ENCODE results near the gene XKR7. TPM values are rescaled to one million over a fixed set of nuclear protein-coding genes. Genes with fewer than 3 reads are reported as not detected.
"Not testable (repeated sequence)": the region's sequence is repeated elsewhere in the genome, so short reads cannot be mapped to it uniquely, and the experiment has no call there.

XKR7 gene
- total and polyA plus RNA-seq, 2 donors: under 0.01 to 0.02 TPM

DNA sequence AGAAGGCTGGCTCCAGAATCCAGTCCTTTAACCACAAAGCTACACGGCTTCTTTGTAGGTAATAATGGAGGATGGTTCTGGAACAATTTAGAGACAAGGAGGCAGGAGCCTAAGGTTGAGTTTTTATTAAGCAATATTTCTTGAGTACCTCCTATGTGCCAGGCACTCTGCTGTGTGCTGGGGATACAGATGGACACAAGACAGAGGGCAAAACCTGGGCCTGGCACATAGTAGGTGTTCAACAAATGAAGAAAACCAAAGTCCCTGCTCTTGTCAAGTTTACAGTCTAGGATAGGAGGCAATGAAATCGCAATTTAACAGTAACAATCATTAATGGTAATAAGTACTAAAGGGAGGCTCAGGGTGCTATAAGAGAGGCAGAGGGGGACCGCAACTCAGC, 59.7 kb downstream of the XKR7 start:
- Histone ChIP-seq H3K36me3 (ENCODE audit: control insufficient read depth in 2 of 2, insufficient read depth in 2 of 2, low read length in 1 of 2) (no peaks in the 10 kb centered on the region), H3K9me3 (ENCODE audit: control insufficient read depth in 2 of 2, insufficient read depth in 1 of 2, low read length in 1 of 2) (no peaks in the 10 kb centered on the region), H3K4me1 (ENCODE audit: control insufficient read depth in 2 of 2, insufficient read depth in 2 of 2, low read length in 2 of 2) (peaks cover 0 to 4% of the 10 kb centered on the region in 2 donors), H3K4me3 (ENCODE audit: low read length in 2 of 2) (no peak overlapping the region), H3K27me3 (ENCODE audit: control insufficient read depth in 2 of 2, insufficient read depth in 1 of 2, low read length in 1 of 2) (peaks cover 0 to 35% of the 10 kb centered on the region in 2 donors), H3K27ac (ENCODE audit: low read depth in 1 of 2, low read length in 1 of 2) (no peak overlapping the region)
- DNase-seq (ENCODE audit: low read depth in 6 of 9, low spot score in 9 of 9): no peak
- 97% methylated on average over 3 of the region's 3 CpGs for WGBS

DNA sequence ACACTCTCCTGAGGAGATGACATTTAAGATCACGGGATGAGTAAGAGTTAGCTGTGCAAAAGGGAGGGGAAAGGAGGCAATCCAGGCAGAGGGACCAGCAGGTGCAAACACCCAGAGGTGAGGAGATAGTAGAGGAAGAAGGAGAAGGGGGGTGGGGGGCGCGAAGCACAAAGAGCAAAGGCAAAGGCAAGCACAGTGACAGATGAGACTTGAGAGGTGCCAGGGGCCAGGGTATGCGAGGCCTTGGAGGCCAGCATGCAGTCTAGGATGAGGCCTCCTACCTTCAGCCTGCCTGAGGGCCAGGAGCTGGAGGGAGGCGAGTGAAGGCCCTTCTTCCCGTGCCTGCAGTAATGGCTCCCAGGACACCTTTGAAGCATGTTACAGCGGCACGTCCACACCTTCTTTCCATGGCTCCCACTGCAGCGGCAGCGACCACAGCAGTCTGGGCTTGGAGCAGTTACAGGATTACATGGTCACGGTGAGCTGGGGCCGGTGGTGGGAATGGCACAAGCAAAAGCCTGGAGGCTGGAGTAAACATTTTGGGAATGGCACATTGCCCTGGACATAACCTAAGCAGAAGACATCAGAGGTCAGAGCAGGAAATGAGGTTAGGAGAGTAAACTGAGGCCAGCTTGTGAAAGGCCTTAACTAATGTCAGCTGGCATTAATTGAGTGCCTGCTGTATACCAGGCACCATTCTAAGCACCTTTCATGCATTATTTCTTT, 60.9 kb downstream of the XKR7 start:
- Histone ChIP-seq H3K9me3 (ENCODE audit: control insufficient read depth in 2 of 2, insufficient read depth in 1 of 2, low read length in 1 of 2) (no peaks in the 10 kb centered on the region), H3K27me3 (ENCODE audit: control insufficient read depth in 2 of 2, insufficient read depth in 1 of 2, low read length in 1 of 2) (peaks cover 0 to 32% of the 10 kb centered on the region in 2 donors), H3K4me3 (ENCODE audit: low read length in 2 of 2) (no peak overlapping the region), H3K4me1 (ENCODE audit: control insufficient read depth in 2 of 2, insufficient read depth in 2 of 2, low read length in 2 of 2) (peaks cover 0 to 4% of the 10 kb centered on the region in 2 donors), H3K36me3 (ENCODE audit: control insufficient read depth in 2 of 2, insufficient read depth in 2 of 2, low read length in 1 of 2) (no peaks in the 10 kb centered on the region), H3K27ac (ENCODE audit: low read depth in 1 of 2, low read length in 1 of 2) (no peak overlapping the region)
- WGBS: 85% methylated on average over 12 of the region's 12 CpGs
- DNase-seq (ENCODE audit: low read depth in 6 of 9, low spot score in 9 of 9): no peak

GRCh38 chr20:32029561-32029960, 61.6 kb downstream of the XKR7 start:
- H3K9me3 ChIP-seq (ENCODE audit: control insufficient read depth in 2 of 2, insufficient read depth in 1 of 2, low read length in 1 of 2): no peaks in the 10 kb centered on the region
- WGBS: 96% methylated on average over 11 of the region's 11 CpGs
- H3K36me3 ChIP-seq (ENCODE audit: control insufficient read depth in 2 of 2, insufficient read depth in 2 of 2, low read length in 1 of 2): no peaks in the 10 kb centered on the region
- H3K27me3 ChIP-seq (ENCODE audit: control insufficient read depth in 2 of 2, insufficient read depth in 1 of 2, low read length in 1 of 2): peaks cover 0 to 33% of the 10 kb centered on the region in 2 donors
- DNase-seq (ENCODE audit: low read depth in 6 of 9, low spot score in 9 of 9): no peak
- H3K4me1 ChIP-seq (ENCODE audit: control insufficient read depth in 2 of 2, insufficient read depth in 2 of 2, low read length in 2 of 2): peaks cover 0 to 4% of the 10 kb centered on the region in 2 donors
- no peak overlapping the region for H3K27ac ChIP-seq (ENCODE audit: low read depth in 1 of 2, low read length in 1 of 2)
- H3K4me3 ChIP-seq (ENCODE audit: low read length in 2 of 2): no peak overlapping the region

GRCh38 chr20:32031007-32031958, 63.3 kb downstream of the XKR7 start:
- no peaks in the 10 kb centered on the region for H3K36me3 ChIP-seq (ENCODE audit: control insufficient read depth in 2 of 2, insufficient read depth in 2 of 2, low read length in 1 of 2)
- WGBS: 31% methylated on average over 59 of the region's 59 CpGs
- peaks cover 0 to 6% of the 10 kb centered on the region in 2 donors for H3K4me1 ChIP-seq (ENCODE audit: control insufficient read depth in 2 of 2, insufficient read depth in 2 of 2, low read length in 2 of 2)
- H3K4me3 ChIP-seq (ENCODE audit: low read length in 2 of 2): no peak overlapping the region
- no peaks in the 10 kb centered on the region for H3K9me3 ChIP-seq (ENCODE audit: control insufficient read depth in 2 of 2, insufficient read depth in 1 of 2, low read length in 1 of 2)
- peak in 5 of 9 donors; percentile 8 to 61 (median 40) for DNase-seq (ENCODE audit: low read depth in 6 of 9, low spot score in 9 of 9)
- no peak overlapping the region for H3K27ac ChIP-seq (ENCODE audit: low read depth in 1 of 2, low read length in 1 of 2)
- peaks cover 0 to 37% of the 10 kb centered on the region in 2 donors for H3K27me3 ChIP-seq (ENCODE audit: control insufficient read depth in 2 of 2, insufficient read depth in 1 of 2, low read length in 1 of 2)

GRCh38 chr20:32033316-32033715, 65.4 kb downstream of the XKR7 start:
- no peak overlapping the region for H3K4me3 ChIP-seq (ENCODE audit: low read length in 2 of 2)
- no peak for DNase-seq (ENCODE audit: low read depth in 6 of 9, low spot score in 9 of 9)
- H3K9me3 ChIP-seq (ENCODE audit: control insufficient read depth in 2 of 2, insufficient read depth in 1 of 2, low read length in 1 of 2): no peaks in the 10 kb centered on the region
- H3K4me1 ChIP-seq (ENCODE audit: control insufficient read depth in 2 of 2, insufficient read depth in 2 of 2, low read length in 2 of 2): peaks cover 0 to 6% of the 10 kb centered on the region in 2 donors
- 71% methylated on average over 2 of the region's 2 CpGs for WGBS
- H3K27ac ChIP-seq (ENCODE audit: low read depth in 1 of 2, low read length in 1 of 2): no peak overlapping the region
- no peaks in the 10 kb centered on the region for H3K36me3 ChIP-seq (ENCODE audit: control insufficient read depth in 2 of 2, insufficient read depth in 2 of 2, low read length in 1 of 2)
- H3K27me3 ChIP-seq (ENCODE audit: control insufficient read depth in 2 of 2, insufficient read depth in 1 of 2, low read length in 1 of 2): peaks cover 0 to 35% of the 10 kb centered on the region in 2 donors

GRCh38 chr20:32033721-32034120, 65.8 kb downstream of the XKR7 start:
- H3K27me3 ChIP-seq (ENCODE audit: control insufficient read depth in 2 of 2, insufficient read depth in 1 of 2, low read length in 1 of 2): peaks cover 0 to 34% of the 10 kb centered on the region in 2 donors
- not testable (repeated sequence) for H3K36me3 ChIP-seq (ENCODE audit: control insufficient read depth in 2 of 2, insufficient read depth in 2 of 2, low read length in 1 of 2); H3K9me3 ChIP-seq (ENCODE audit: control insufficient read depth in 2 of 2, insufficient read depth in 1 of 2, low read length in 1 of 2); H3K4me3 ChIP-seq (ENCODE audit: low read length in 2 of 2); H3K4me1 ChIP-seq (ENCODE audit: control insufficient read depth in 2 of 2, insufficient read depth in 2 of 2, low read length in 2 of 2); DNase-seq (ENCODE audit: low read depth in 6 of 9, low spot score in 9 of 9); H3K27ac ChIP-seq (ENCODE audit: low read depth in 1 of 2, low read length in 1 of 2)
- 93% methylated on average over 3 of the region's 3 CpGs for WGBS

DNA sequence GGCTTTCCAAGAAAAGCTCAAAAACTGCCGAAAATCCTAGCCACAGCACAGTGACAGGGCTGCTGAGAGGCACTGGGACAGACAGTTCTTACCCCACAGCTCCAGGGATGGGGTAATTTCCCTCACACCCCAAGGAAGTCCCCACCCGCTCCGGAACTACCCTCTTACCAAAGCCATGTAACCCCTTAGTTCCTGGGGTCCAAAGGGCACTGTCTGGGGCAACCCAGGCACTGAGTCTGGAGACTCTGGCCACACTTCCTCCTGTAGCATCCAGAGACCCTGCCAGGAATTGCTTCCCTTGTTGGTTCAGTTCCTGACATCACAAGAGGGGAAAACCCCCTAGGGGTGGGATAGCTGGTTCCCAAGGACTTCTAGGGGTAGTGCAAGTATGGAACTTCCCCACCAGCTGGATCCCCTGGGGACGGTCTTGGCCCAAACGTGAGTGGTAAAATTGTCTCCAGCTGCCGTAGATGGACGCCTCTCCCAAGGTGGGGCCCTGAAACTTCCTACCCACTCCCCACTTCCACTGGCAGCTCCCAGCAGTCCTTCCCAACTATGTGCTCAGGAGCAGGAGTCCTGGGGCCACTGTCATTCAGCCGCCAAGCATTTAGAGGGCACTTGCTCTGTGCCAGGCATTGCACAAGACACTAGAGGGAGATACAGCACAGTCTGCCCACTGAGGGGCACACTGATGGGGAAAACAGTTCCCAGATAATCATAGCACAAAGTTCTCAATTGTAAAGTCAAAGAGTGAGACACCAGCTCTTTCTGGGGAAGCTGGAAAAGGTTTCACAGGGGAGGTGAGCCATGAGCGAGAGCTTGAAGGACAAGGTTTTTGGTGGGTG, 66.9 kb downstream of the XKR7 start:
- Histone ChIP-seq H3K9me3 (ENCODE audit: control insufficient read depth in 2 of 2, insufficient read depth in 1 of 2, low read length in 1 of 2) (no peaks in the 10 kb centered on the region), H3K27me3 (ENCODE audit: control insufficient read depth in 2 of 2, insufficient read depth in 1 of 2, low read length in 1 of 2) (peaks cover 0 to 29% of the 10 kb centered on the region in 2 donors), H3K4me3 (ENCODE audit: low read length in 2 of 2) (no peak overlapping the region), H3K4me1 (ENCODE audit: control insufficient read depth in 2 of 2, insufficient read depth in 2 of 2, low read length in 2 of 2) (peaks cover 0 to 6% of the 10 kb centered on the region in 2 donors), H3K27ac (ENCODE audit: low read depth in 1 of 2, low read length in 1 of 2) (no peak overlapping the region), H3K36me3 (ENCODE audit: control insufficient read depth in 2 of 2, insufficient read depth in 2 of 2, low read length in 1 of 2) (no peaks in the 10 kb centered on the region)
- 77% methylated on average over 9 of the region's 9 CpGs for WGBS
- no peak for DNase-seq (ENCODE audit: low read depth in 6 of 9, low spot score in 9 of 9)

DNA sequence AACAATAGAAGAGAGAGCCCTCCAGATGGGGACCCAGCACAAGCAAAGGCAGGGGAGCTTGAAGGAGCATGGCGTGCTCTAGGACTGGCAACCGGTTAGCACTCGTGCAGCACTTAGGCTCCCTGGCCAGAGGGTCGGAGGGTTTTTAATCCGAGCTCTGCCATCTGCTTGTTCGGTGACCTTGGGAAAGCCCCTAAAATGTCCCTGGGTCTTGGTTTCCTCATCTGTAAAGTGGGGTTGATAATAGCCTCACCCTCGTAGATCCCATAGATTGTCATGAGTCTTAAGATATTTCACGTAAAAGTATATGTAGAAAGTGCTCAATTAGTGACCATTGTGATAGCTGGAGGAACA, 67.5 kb downstream of the XKR7 start:
- H3K4me1 ChIP-seq (ENCODE audit: control insufficient read depth in 2 of 2, insufficient read depth in 2 of 2, low read length in 2 of 2): peaks cover 0 to 6% of the 10 kb centered on the region in 2 donors
- WGBS: 95% methylated on average over 8 of the region's 8 CpGs
- DNase-seq (ENCODE audit: low read depth in 6 of 9, low spot score in 9 of 9): no peak
- H3K36me3 ChIP-seq (ENCODE audit: control insufficient read depth in 2 of 2, insufficient read depth in 2 of 2, low read length in 1 of 2): no peaks in the 10 kb centered on the region
- H3K27me3 ChIP-seq (ENCODE audit: control insufficient read depth in 2 of 2, insufficient read depth in 1 of 2, low read length in 1 of 2): peaks cover 0 to 31% of the 10 kb centered on the region in 2 donors
- H3K4me3 ChIP-seq (ENCODE audit: low read length in 2 of 2): no peak overlapping the region
- no peak overlapping the region for H3K27ac ChIP-seq (ENCODE audit: low read depth in 1 of 2, low read length in 1 of 2)
- no peaks in the 10 kb centered on the region for H3K9me3 ChIP-seq (ENCODE audit: control insufficient read depth in 2 of 2, insufficient read depth in 1 of 2, low read length in 1 of 2)

Data from thymus (tissue), 11 donors.